ENCODE measurements around the gene NID1.

The NID1 gene

GRCh38 chr1:236038034-236038433, 26.9 kb downstream of the NID1 start:
- no CpG with 5 or more reads among the region's 15 CpGs for WGBS (ENCODE audit: extremely low coverage, insufficient coverage, insufficient read length)
- H3K4me1 ChIP-seq (ENCODE audit: control insufficient read depth in 1 of 2, insufficient read depth in 2 of 2, low read length in 2 of 2) = peaks cover 0 to 3% of the 10 kb centered on the region in 2 experiments
- H2AFZ ChIP-seq (ENCODE audit: insufficient read depth, low read length, poor library complexity) = no peak overlapping the region

GRCh38 chr1:236035681-236036101, 29.2 kb downstream of the NID1 start:
- Histone ChIP-seq H2BK5ac (ENCODE audit: low read depth, low read length, poor library complexity) (no peak overlapping the region), H3K4me2 (ENCODE audit: low read length) (no peak overlapping the region), H3K36me3 (ENCODE audit: control insufficient read depth in 1 of 2, insufficient read depth in 2 of 2, low read length in 2 of 2) (no peaks in the 10 kb centered on the region), H3K18ac (ENCODE audit: low read length) (no peak overlapping the region), H2AFZ (ENCODE audit: insufficient read depth, low read length, poor library complexity) (no peak overlapping the region), H4K91ac (ENCODE audit: low read depth, low read length) (no peak overlapping the region), H3K14ac (ENCODE audit: low read length) (no peak overlapping the region), H3K27ac (ENCODE audit: low read depth, low read length) (no peak overlapping the region), H2AK5ac (ENCODE audit: low read length) (no peak overlapping the region), H3K79me1 (ENCODE audit: low read length) (no peaks in the 10 kb centered on the region), H3K4ac (ENCODE audit: low read depth, low read length) (no peak overlapping the region), H2BK120ac (ENCODE audit: insufficient read depth, low read length, poor library complexity) (no peak overlapping the region), H3K9ac (ENCODE audit: low read length) (no peak overlapping the region), H3K4me1 (ENCODE audit: control insufficient read depth in 1 of 2, insufficient read depth in 2 of 2, low read length in 2 of 2) (peaks cover 0 to 3% of the 10 kb centered on the region in 2 experiments), H2BK12ac (ENCODE audit: low read length) (no peak overlapping the region), H3K27me3 (ENCODE audit: insufficient read depth, low read length) (no peaks in the 10 kb centered on the region), H3K79me2 (ENCODE audit: control insufficient read depth, insufficient read depth, low read length, poor library complexity) (no peaks in the 10 kb centered on the region), H3K9me3 (ENCODE audit: insufficient read depth, low read depth, low read length) (no peaks in the 10 kb centered on the region), H3K23ac (ENCODE audit: low read length) (no peak overlapping the region), H3K4me3 (ENCODE audit: low read depth, low read length) (no peak overlapping the region), H4K12ac (ENCODE audit: low read depth, low read length) (no peak overlapping the region), H4K8ac (ENCODE audit: low read depth, low read length) (no peak overlapping the region)
- DNase-seq = no peak
- WGBS (ENCODE audit: extremely low coverage, insufficient coverage, insufficient read length) = no CpG with 5 or more reads among the region's 8 CpGs

More at GRCh38 chr1:236038034-236038433, 26.9 kb downstream of the NID1 start:
- Histone ChIP-seq H4K12ac (ENCODE audit: low read depth, low read length) (no peak overlapping the region), H3K4ac (ENCODE audit: low read depth, low read length) (no peak overlapping the region), H3K4me3 (ENCODE audit: low read depth, low read length) (no peak overlapping the region), H2BK120ac (ENCODE audit: insufficient read depth, low read length, poor library complexity) (no peak overlapping the region), H3K14ac (ENCODE audit: low read length) (no peak overlapping the region), H3K27ac (ENCODE audit: low read depth, low read length) (no peak overlapping the region), H3K23ac (ENCODE audit: low read length) (no peak overlapping the region), H3K9ac (ENCODE audit: low read length) (no peak overlapping the region), H3K4me2 (ENCODE audit: low read length) (no peak overlapping the region), H2AK5ac (ENCODE audit: low read length) (no peak overlapping the region), H2BK12ac (ENCODE audit: low read length) (no peak overlapping the region), H4K91ac (ENCODE audit: low read depth, low read length) (no peak overlapping the region), H3K9me3 (ENCODE audit: insufficient read depth, low read depth, low read length) (no peaks in the 10 kb centered on the region), H3K18ac (ENCODE audit: low read length) (no peak overlapping the region), H3K36me3 (ENCODE audit: control insufficient read depth in 1 of 2, insufficient read depth in 2 of 2, low read length in 2 of 2) (no peaks in the 10 kb centered on the region), H3K79me1 (ENCODE audit: low read length) (no peaks in the 10 kb centered on the region), H3K79me2 (ENCODE audit: control insufficient read depth, insufficient read depth, low read length, poor library complexity) (no peaks in the 10 kb centered on the region), H4K8ac (ENCODE audit: low read depth, low read length) (no peak overlapping the region), H3K27me3 (ENCODE audit: insufficient read depth, low read length) (no peaks in the 10 kb centered on the region), H2BK5ac (ENCODE audit: low read depth, low read length, poor library complexity) (no peak overlapping the region)
- no peak for DNase-seq

- DNase-seq = no peak
- H2BK120ac ChIP-seq (ENCODE audit: insufficient read depth, low read length, poor library complexity) = no peak overlapping the region
- H3K4me2 ChIP-seq (ENCODE audit: low read length) = no peak overlapping the region
- H3K79me2 ChIP-seq (ENCODE audit: control insufficient read depth, insufficient read depth, low read length, poor library complexity) = no peaks in the 10 kb centered on the region
- H3K27ac ChIP-seq (ENCODE audit: low read depth, low read length) = no peak overlapping the region
- H4K12ac ChIP-seq (ENCODE audit: low read depth, low read length) = no peak overlapping the region
- H3K4me1 ChIP-seq (ENCODE audit: control insufficient read depth in 1 of 2, insufficient read depth in 2 of 2, low read length in 2 of 2) = no peaks in the 10 kb centered on the region
- H3K18ac ChIP-seq (ENCODE audit: low read length) = no peak overlapping the region
- no peaks in the 10 kb centered on the region for H3K27me3 ChIP-seq (ENCODE audit: insufficient read depth, low read length)
- H2AK5ac ChIP-seq (ENCODE audit: low read length) = no peak overlapping the region
- H3K4ac ChIP-seq (ENCODE audit: low read depth, low read length) = no peak overlapping the region
- no peaks in the 10 kb centered on the region for H3K9me3 ChIP-seq (ENCODE audit: insufficient read depth, low read depth, low read length)
- no peak overlapping the region for H2AFZ ChIP-seq (ENCODE audit: insufficient read depth, low read length, poor library complexity)
- no peak overlapping the region for H3K23ac ChIP-seq (ENCODE audit: low read length)
- no peak overlapping the region for H3K14ac ChIP-seq (ENCODE audit: low read length)
- no peak overlapping the region for H2BK12ac ChIP-seq (ENCODE audit: low read length)
- H2BK5ac ChIP-seq (ENCODE audit: low read depth, low read length, poor library complexity) = no peak overlapping the region
- H4K8ac ChIP-seq (ENCODE audit: low read depth, low read length) = no peak overlapping the region
- peaks cover 2% of the 10 kb centered on the region in 2 experiments for H3K36me3 ChIP-seq (ENCODE audit: control insufficient read depth in 1 of 2, insufficient read depth in 2 of 2, low read length in 2 of 2)
- no peaks in the 10 kb centered on the region for H3K79me1 ChIP-seq (ENCODE audit: low read length)
- no peak overlapping the region for H4K91ac ChIP-seq (ENCODE audit: low read depth, low read length)
- H3K4me3 ChIP-seq (ENCODE audit: low read depth, low read length) = no peak overlapping the region
- no CpG with 5 or more reads among the region's 4 CpGs for WGBS (ENCODE audit: extremely low coverage, insufficient coverage, insufficient read length)
- no peak overlapping the region for H3K9ac ChIP-seq (ENCODE audit: low read length)
These were observed 31.6 kb downstream of the NID1 start for GRCh38 chr1:236033336-236033735.

- H3K9ac ChIP-seq (ENCODE audit: low read length) = no peak overlapping the region
- no peak overlapping the region for H3K23ac ChIP-seq (ENCODE audit: low read length)
- H4K12ac ChIP-seq (ENCODE audit: low read depth, low read length) = no peak overlapping the region
- peaks cover 2% of the 10 kb centered on the region in 2 experiments for H3K36me3 ChIP-seq (ENCODE audit: control insufficient read depth in 1 of 2, insufficient read depth in 2 of 2, low read length in 2 of 2)
- H3K18ac ChIP-seq (ENCODE audit: low read length) = no peak overlapping the region
- no peak overlapping the region for H2AK5ac ChIP-seq (ENCODE audit: low read length)
- H3K4me3 ChIP-seq (ENCODE audit: low read depth, low read length) = no peak overlapping the region
- WGBS (ENCODE audit: extremely low coverage, insufficient coverage, insufficient read length) = no CpG with 5 or more reads among the region's 3 CpGs
- no peak overlapping the region for H3K27ac ChIP-seq (ENCODE audit: low read depth, low read length)
- H3K79me2 ChIP-seq (ENCODE audit: control insufficient read depth, insufficient read depth, low read length, poor library complexity) = no peaks in the 10 kb centered on the region
- no peaks in the 10 kb centered on the region for H3K9me3 ChIP-seq (ENCODE audit: insufficient read depth, low read depth, low read length)
- no peak overlapping the region for H2BK5ac ChIP-seq (ENCODE audit: low read depth, low read length, poor library complexity)
- H3K4ac ChIP-seq (ENCODE audit: low read depth, low read length) = no peak overlapping the region
- no peaks in the 10 kb centered on the region for H3K79me1 ChIP-seq (ENCODE audit: low read length)
- no peak overlapping the region for H2AFZ ChIP-seq (ENCODE audit: insufficient read depth, low read length, poor library complexity)
- no peak for DNase-seq
- no peaks in the 10 kb centered on the region for H3K27me3 ChIP-seq (ENCODE audit: insufficient read depth, low read length)
- H4K8ac ChIP-seq (ENCODE audit: low read depth, low read length) = no peak overlapping the region
- H3K14ac ChIP-seq (ENCODE audit: low read length) = no peak overlapping the region
- H3K4me2 ChIP-seq (ENCODE audit: low read length) = no peak overlapping the region
- H2BK120ac ChIP-seq (ENCODE audit: insufficient read depth, low read length, poor library complexity) = no peak overlapping the region
- H2BK12ac ChIP-seq (ENCODE audit: low read length) = no peak overlapping the region
- no peaks in the 10 kb centered on the region for H3K4me1 ChIP-seq (ENCODE audit: control insufficient read depth in 1 of 2, insufficient read depth in 2 of 2, low read length in 2 of 2)
- H4K91ac ChIP-seq (ENCODE audit: low read depth, low read length) = no peak overlapping the region
These were observed 34.4 kb downstream of the NID1 start for GRCh38 chr1:236030534-236030933.

All from trophoblast cell (in vitro differentiated cells and primary cell).